Stomach (tissue), 9 donors: Measurements from ENCODE around the gene ARF4. TPM values are rescaled to one million over a fixed set of nuclear protein-coding genes. Genes with fewer than 3 reads are reported as not detected.

Source experiments
- DNase-seq, 2 donors: peaks; one replicate each; pipeline versions ENCODE4 v3.0.0 to v3.0.0-alpha.2; 2013 to 2019
- H3K27ac ChIP-seq, 5 donors: fragments of 200-600 bp in 4 of 5; sonication (generic) in 4 of 5; one replicate each; pipeline ENCODE4 v1.5.1; 2013 to 2019; ENCODE audit warnings: mild to moderate bottlenecking in 1 of 5, moderate library complexity in 1 of 5
- H3K27me3 ChIP-seq, 3 donors: fragments of 200-600 bp; sonication (generic); one replicate each; pipeline ENCODE4 v1.5.1; 2017 to 2019; ENCODE audit warnings: mixed run types in 1 of 3
- H3K36me3 ChIP-seq, 4 donors: fragments of 200-600 bp; sonication (generic); 1 replicate in 3 of 4; 2 replicates in 1 of 4; pipeline ENCODE4 v1.5.1; 2016 to 2019
- H3K4me1 ChIP-seq, 4 donors: fragments of 200-600 bp; sonication (generic); one replicate each; pipeline ENCODE4 v1.5.1; 2016 to 2019
- H3K4me3 ChIP-seq, 4 donors: fragments of 200-600 bp; sonication (generic) in 3 of 4; one replicate each; pipeline ENCODE4 v1.5.1; 2016 to 2019; ENCODE audit warnings: mild to moderate bottlenecking in 1 of 4
- H3K9me3 ChIP-seq, 4 donors: fragments of 200-600 bp; sonication (generic); one replicate each; pipeline ENCODE4 v1.5.1; 2016 to 2019
- CTCF ChIP-seq, 7 experiments: fragments of 450-650 bp in 4 of 7; fragments of 200-600 bp in 3 of 7; sonication (generic) in 3 of 7; IDR thresholded peaks; one replicate each; pipeline ENCODE4 v1.5.1; 2016 to 2019; ENCODE audit warnings: antibody characterized with exemption in 7 of 7, control low read depth in 2 of 7, mild to moderate bottlenecking in 1 of 7
- EP300 ChIP-seq: sonication (generic); formaldehyde crosslinking; IDR thresholded peaks from one replicate; pipeline ENCODE4 v1.6.1; 2017; ENCODE audit warnings: antibody characterized with exemption
- POLR2A ChIP-seq, 4 donors: fragments of 450-650 bp; IDR thresholded peaks; one replicate each; pipeline ENCODE4 v1.6.1; 2016; ENCODE audit warnings: antibody characterized with exemption in 4 of 4, control low read depth in 2 of 4, mild to moderate bottlenecking in 1 of 4, moderate library complexity in 1 of 4
- POLR2AphosphoS5 ChIP-seq, 3 donors: sonication (generic); formaldehyde crosslinking; IDR thresholded peaks; one replicate each; pipeline ENCODE4 v1.6.1; 2016; ENCODE audit warnings: antibody characterized with exemption in 3 of 3
- WGBS, 5 donors: extraction: QIAGEN DNeasy Blood & Tissue Kit in 3 of 5; methylation state at CpG; one replicate each; pipeline versions ENCODE4 v1.1.5 to v1.1.7; 2013 to 2018; 5-methylcytosine and 5-hydroxymethylcytosine counted together
- intact Hi-C: fragments of 100-400 bp; cut with DNase I; formaldehyde crosslinking; loops from one replicate; pipeline ENCODE4 v1.15.1; 2023; ENCODE audit warnings: low total_unique reads
- polyA plus RNA-seq, 3 donors: library from polyadenylated mRNA; stranded (reverse); fragments of 200-250 nt; gene quantifications; one replicate each; pipeline ENCODE4 v1.2.3, GENCODE V29; 2013
- total RNA-seq, 5 donors: library from RNA; depleted of rRNA; stranded (reverse); fragments of >200 nt; gene quantifications; one replicate each; pipeline versions ENCODE4 v1.1.0 to v1.2.3, GENCODE V29; 2014 to 2016
- donor health status: healthy with polysubstance abuse.
- donor health status: Bipolar disorder and iron deficiency.
- donor health status: healthy.

The ARF4 gene
- total and polyA plus RNA-seq, 8 donors: 12.8 to 180 (median 115) TPM

- 68 to 87% (median 76%) methylated on average over 5 to 6 of the region's 6 CpGs for WGBS, 5 donors
- no peak for DNase-seq
- TF ChIP-seq POLR2AphosphoS5 (IDR thresholded peaks at IDR 0.05) (no peak), CTCF (IDR thresholded peaks at IDR 0.05) (no peak), POLR2A (IDR thresholded peaks at IDR 0.05) (no peak), EP300 (no peak)
- H3K27me3 ChIP-seq: no peaks in the 10 kb centered on the region
- no peak overlapping the region for H3K4me3 ChIP-seq
- H3K36me3 ChIP-seq: peaks cover 47 to 99% (median 96%) of the 10 kb centered on the region in 4 donors
- H3K27ac ChIP-seq: no peak overlapping the region
- no peaks in the 10 kb centered on the region for H3K9me3 ChIP-seq
- intact Hi-C loops: no loop called here
- H3K4me1 ChIP-seq: peaks cover 0 to 34% (median 7%) of the 10 kb centered on the region in 4 donors
Measured at GRCh38 chr3:57569859-57570450, 27.2 kb downstream of the ARF4 start.

- intact Hi-C loops: no loop called here
- DNase-seq: no peak
- Histone ChIP-seq H3K4me3 (peak overlapping the region in 1 of 4 donors; percentile 76), H3K27ac (no peak overlapping the region), H3K27me3 (no peaks in the 10 kb centered on the region), H3K9me3 (no peaks in the 10 kb centered on the region), H3K4me1 (peaks cover 16 to 58% (median 46%) of the 10 kb centered on the region in 4 donors), H3K36me3 (peaks cover 6 to 39% (median 34%) of the 10 kb centered on the region in 4 donors)
- 91 to 98% (median 93%) methylated on average over 1 of the region's 1 CpG for WGBS, 5 donors
- TF ChIP-seq EP300 (no peak), CTCF (IDR thresholded peaks at IDR 0.05) (no peak), POLR2A (IDR thresholded peaks at IDR 0.05) (no peak), POLR2AphosphoS5 (IDR thresholded peaks at IDR 0.05) (no peak)
Measured at GRCh38 chr3:57559526-57559925, 37.6 kb downstream of the ARF4 start.

GRCh38 chr3:57557085-57557537 is 40.0 kb downstream of the ARF4 start:
- Histone ChIP-seq H3K4me1 (peaks cover 16 to 58% (median 46%) of the 10 kb centered on the region in 4 donors), H3K36me3 (peaks cover 6 to 24% (median 23%) of the 10 kb centered on the region in 4 donors), H3K9me3 (no peaks in the 10 kb centered on the region), H3K4me3 (peak overlapping the region; percentile 76 to 97 (median 84)), H3K27ac (peak overlapping the region; percentile 92 to 95 (median 95)), H3K27me3 (no peaks in the 10 kb centered on the region)
- TF ChIP-seq POLR2AphosphoS5 (IDR thresholded peaks at IDR 0.05) (no peak), POLR2A (IDR thresholded peaks at IDR 0.05) (no peak), EP300 (no peak), CTCF (IDR thresholded peaks at IDR 0.05) (no peak)
- intact Hi-C loops: no loop called here
- 0 to 5% (median 1%) methylated on average over 22 to 29 of the region's 29 CpGs for WGBS, 5 donors
- DNase-seq: peak; percentile 34 to 62

- Histone ChIP-seq H3K9me3 (no peaks in the 10 kb centered on the region), H3K4me1 (peaks cover 16 to 54% (median 46%) of the 10 kb centered on the region in 4 donors), H3K27ac (peak overlapping the region; percentile 92 to 95 (median 95)), H3K27me3 (no peaks in the 10 kb centered on the region), H3K36me3 (peaks cover 6 to 24% (median 23%) of the 10 kb centered on the region in 4 donors), H3K4me3 (peak overlapping the region; percentile 76 to 97 (median 84))
- intact Hi-C loops: no loop called here
- WGBS, 5 donors: 0 to 1% (median 0%) methylated on average over 23 to 54 of the region's 54 CpGs
- TF ChIP-seq EP300: no peak
- TF ChIP-seq POLR2A (IDR thresholded peaks at IDR 0.05): no peak
- TF ChIP-seq CTCF (IDR thresholded peaks at IDR 0.05): no peak
- TF ChIP-seq POLR2AphosphoS5 (IDR thresholded peaks at IDR 0.05): no peak
- DNase-seq: peak; percentile 39 to 60
Measured at GRCh38 chr3:57556459-57557084, 40.6 kb downstream of the ARF4 start.
